ENCODE measurements around the gene TFEB.

The TFEB gene

GRCh38 chr6:41638935-41639808, 96.2 kb downstream of the TFEB start:
- DNase-seq (ENCODE audit: low read depth, low spot score), result no peak

DNA sequence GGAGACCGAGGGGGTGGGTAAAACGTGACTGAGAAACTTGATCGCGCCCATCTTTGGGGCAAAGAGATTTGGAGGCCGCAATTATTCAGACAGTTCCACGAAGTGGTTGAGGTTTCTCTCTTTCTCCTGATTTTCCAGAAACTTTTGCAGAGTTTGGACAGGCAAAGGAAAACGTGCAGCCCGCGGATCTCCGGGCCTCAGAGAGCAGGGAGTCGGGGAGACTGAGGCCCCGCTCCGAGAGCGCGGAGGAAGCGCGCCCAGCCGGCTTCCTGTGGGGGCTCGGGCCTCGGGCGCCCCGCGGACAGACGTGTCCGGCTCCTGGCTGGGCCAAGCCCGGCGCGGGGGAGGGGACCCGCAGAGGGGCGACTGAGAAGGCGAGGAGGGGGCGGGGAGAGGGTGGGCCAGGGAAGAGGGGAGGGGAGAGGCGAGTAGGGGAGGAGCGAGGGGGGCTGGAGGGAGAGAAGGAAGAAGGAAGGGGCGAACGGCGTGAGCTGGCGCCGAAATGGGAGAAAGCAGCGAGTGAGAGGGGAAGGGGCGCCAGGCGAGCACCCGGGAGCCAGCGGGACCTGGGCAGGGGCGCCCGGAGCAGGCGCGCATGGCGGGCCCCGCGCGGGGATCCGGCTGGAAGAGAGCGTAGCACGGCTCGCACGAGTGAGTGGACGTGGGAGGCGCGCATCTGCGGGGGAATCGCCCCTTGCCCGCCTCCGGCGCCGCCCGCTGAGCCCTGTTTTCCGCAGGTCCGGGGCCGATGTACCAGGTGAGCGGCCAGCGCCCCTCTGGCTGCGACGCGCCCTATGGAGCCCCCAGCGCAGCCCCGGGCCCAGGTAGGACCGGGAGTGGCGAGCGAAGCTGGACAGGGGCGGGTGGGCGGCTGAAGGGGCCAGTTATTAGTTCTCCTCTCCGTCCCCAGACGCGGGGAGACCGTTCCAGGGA, 97.1 kb downstream of the TFEB start, which contains the start of gene MDFI:
Gene MDFI (plus strand): TSS at position 467 of the 933 bp plus-strand sequence. CDS start 282 bp downstream, at position 749.
- DNase-seq (ENCODE audit: low read depth, low spot score), result no peak

DNA sequence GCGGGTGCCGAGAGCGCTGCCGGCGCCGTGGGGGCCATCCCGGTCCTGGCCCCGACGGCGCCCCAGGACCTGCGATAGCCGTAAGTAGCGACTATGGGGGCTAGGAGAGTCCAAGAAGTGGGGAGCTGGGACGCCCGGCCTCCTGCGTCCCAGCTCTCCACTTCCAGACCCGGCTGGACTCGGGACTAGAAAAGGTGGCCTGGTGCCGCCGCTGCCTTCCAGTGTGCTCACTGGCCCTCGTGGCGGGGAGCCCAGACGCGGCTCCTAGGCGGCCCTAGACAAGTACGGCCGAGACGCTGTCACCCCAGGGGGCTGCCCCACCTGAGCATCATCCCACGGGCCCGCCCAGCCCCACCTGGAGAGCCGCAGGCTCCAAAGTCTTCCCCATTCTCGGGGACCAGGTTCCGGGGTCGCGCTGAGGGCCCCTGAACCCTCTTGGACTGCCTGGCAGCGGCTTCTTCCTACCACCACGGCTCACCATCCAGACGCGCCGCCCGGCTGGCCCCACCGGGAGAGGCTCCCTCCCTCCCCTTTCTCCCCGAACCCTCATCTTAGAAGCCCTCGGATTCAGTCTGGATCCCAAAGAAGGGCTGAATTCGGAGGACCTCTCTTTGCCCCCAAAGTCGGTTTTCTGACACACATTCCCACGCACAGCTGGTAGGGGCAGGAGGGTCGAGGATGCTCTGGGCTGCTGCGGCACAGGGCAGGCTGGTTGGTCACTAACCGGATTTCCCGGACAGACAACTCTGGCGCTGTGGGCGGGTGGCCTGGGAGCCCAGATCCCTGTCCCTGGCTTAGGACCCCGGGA, 98.0 kb downstream of the TFEB start:
- DNase-seq (ENCODE audit: low read depth, low spot score), result no peak

- no peak for DNase-seq (ENCODE audit: low read depth, low spot score)
Measured at GRCh38 chr6:41636833-41637193, 98.6 kb downstream of the TFEB start.

GRCh38 chr6:41635365-41635764, 100.0 kb downstream of the TFEB start:
- DNase-seq (ENCODE audit: low read depth, low spot score), result no peak

- no peak for DNase-seq (ENCODE audit: low read depth, low spot score)
Measured at GRCh38 chr6:41634657-41635056, 100.8 kb downstream of the TFEB start.
